Measurements from ENCODE around the gene MTMR3.

- no peak for TF ChIP-seq FOXM1 (IDR thresholded peaks at IDR 0.05; ENCODE audit: borderline replicate concordance, low read depth)
- no peak for TF ChIP-seq REST (IDR thresholded peaks at IDR 0.05; ENCODE audit: low read depth)
These were observed 134.6 kb downstream of the MTMR3 start for GRCh38 chr22:30017375-30018223.

Measured in Ishikawa (cell line).